ENCODE data around the gene CASKIN2.
A peak's percentile ranks its signal among the peaks of the same experiment; 100 is the strongest.

CASKIN2 gene

GRCh38 chr17:75515496-75516254 is at the start of gene CASKIN2:
CASKIN2 (minus strand) TSS chr17:75515537; CDS start chr17:75513804, 1,733 bp downstream.
- no peaks in the 10 kb centered on the region for H3K9me3 ChIP-seq (ENCODE audit: control insufficient read depth in 1 of 2, low read length in 2 of 2)
- peak within 1 kb of the TSS; percentile 68 to 83 for H3K4me3 ChIP-seq (ENCODE audit: low read depth in 1 of 2, low read length in 2 of 2)
- H3K27ac ChIP-seq (ENCODE audit: low read length) = peak within 1 kb of the TSS; percentile 45
- H3K36me3 ChIP-seq (ENCODE audit: control insufficient read depth in 1 of 2, insufficient read depth in 2 of 2, low read length in 2 of 2) = peaks cover 3 to 9% of the 10 kb centered on the region in 2 donors
- no peaks in the 10 kb centered on the region for H3K27me3 ChIP-seq (ENCODE audit: low read depth, low read length)
- H3K4me1 ChIP-seq (ENCODE audit: control insufficient read depth in 1 of 2, insufficient read depth in 2 of 2, low read length in 2 of 2) = peaks cover 10 to 44% of the 10 kb centered on the region in 2 donors

GRCh38 chr17:75565066-75565465 is 49.7 kb upstream of the CASKIN2 start:
- no peak overlapping the region for H3K4me3 ChIP-seq (ENCODE audit: low read depth in 1 of 2, low read length in 2 of 2)
- H3K9me3 ChIP-seq (ENCODE audit: control insufficient read depth in 1 of 2, low read length in 2 of 2) = no peaks in the 10 kb centered on the region
- no peaks in the 10 kb centered on the region for H3K4me1 ChIP-seq (ENCODE audit: control insufficient read depth in 1 of 2, insufficient read depth in 2 of 2, low read length in 2 of 2)
- no peak overlapping the region for H3K27ac ChIP-seq (ENCODE audit: low read length)
- H3K27me3 ChIP-seq (ENCODE audit: low read depth, low read length) = no peaks in the 10 kb centered on the region
- H3K36me3 ChIP-seq (ENCODE audit: control insufficient read depth in 1 of 2, insufficient read depth in 2 of 2, low read length in 2 of 2) = no peaks in the 10 kb centered on the region

- H3K9me3 ChIP-seq (ENCODE audit: control insufficient read depth in 1 of 2, low read length in 2 of 2) = no peaks in the 10 kb centered on the region
- no peak overlapping the region for H3K4me3 ChIP-seq (ENCODE audit: low read depth in 1 of 2, low read length in 2 of 2)
- no peaks in the 10 kb centered on the region for H3K36me3 ChIP-seq (ENCODE audit: control insufficient read depth in 1 of 2, insufficient read depth in 2 of 2, low read length in 2 of 2)
- no peak overlapping the region for H3K27ac ChIP-seq (ENCODE audit: low read length)
- no peaks in the 10 kb centered on the region for H3K27me3 ChIP-seq (ENCODE audit: low read depth, low read length)
- no peaks in the 10 kb centered on the region for H3K4me1 ChIP-seq (ENCODE audit: control insufficient read depth in 1 of 2, insufficient read depth in 2 of 2, low read length in 2 of 2)
Measured at GRCh38 chr17:75564195-75564594, 48.9 kb upstream of the CASKIN2 start.

- no peaks in the 10 kb centered on the region for H3K36me3 ChIP-seq (ENCODE audit: control insufficient read depth in 1 of 2, insufficient read depth in 2 of 2, low read length in 2 of 2)
- no peaks in the 10 kb centered on the region for H3K4me1 ChIP-seq (ENCODE audit: control insufficient read depth in 1 of 2, insufficient read depth in 2 of 2, low read length in 2 of 2)
- H3K27ac ChIP-seq (ENCODE audit: low read length) = no peak overlapping the region
- H3K9me3 ChIP-seq (ENCODE audit: control insufficient read depth in 1 of 2, low read length in 2 of 2) = no peaks in the 10 kb centered on the region
- no peaks in the 10 kb centered on the region for H3K27me3 ChIP-seq (ENCODE audit: low read depth, low read length)
- no peak overlapping the region for H3K4me3 ChIP-seq (ENCODE audit: low read depth in 1 of 2, low read length in 2 of 2)
Measured at GRCh38 chr17:75563063-75563758, 47.9 kb upstream of the CASKIN2 start.

- Histone ChIP-seq H3K4me3 (ENCODE audit: low read depth in 1 of 2, low read length in 2 of 2) (no peak overlapping the region), H3K27ac (ENCODE audit: low read length) (no peak overlapping the region), H3K36me3 (ENCODE audit: control insufficient read depth in 1 of 2, insufficient read depth in 2 of 2, low read length in 2 of 2) (no peaks in the 10 kb centered on the region), H3K27me3 (ENCODE audit: low read depth, low read length) (no peaks in the 10 kb centered on the region), H3K9me3 (ENCODE audit: control insufficient read depth in 1 of 2, low read length in 2 of 2) (no peaks in the 10 kb centered on the region), H3K4me1 (ENCODE audit: control insufficient read depth in 1 of 2, insufficient read depth in 2 of 2, low read length in 2 of 2) (peaks cover 0 to 4% of the 10 kb centered on the region in 2 donors)
Measured at GRCh38 chr17:75561927-75562603, 46.7 kb upstream of the CASKIN2 start.

GRCh38 chr17:75559958-75560533 is 44.7 kb upstream of the CASKIN2 start:
- no peaks in the 10 kb centered on the region for H3K27me3 ChIP-seq (ENCODE audit: low read depth, low read length)
- H3K4me3 ChIP-seq (ENCODE audit: low read depth in 1 of 2, low read length in 2 of 2) = no peak overlapping the region
- H3K36me3 ChIP-seq (ENCODE audit: control insufficient read depth in 1 of 2, insufficient read depth in 2 of 2, low read length in 2 of 2) = no peaks in the 10 kb centered on the region
- H3K4me1 ChIP-seq (ENCODE audit: control insufficient read depth in 1 of 2, insufficient read depth in 2 of 2, low read length in 2 of 2) = peaks cover 0 to 5% of the 10 kb centered on the region in 2 donors
- no peaks in the 10 kb centered on the region for H3K9me3 ChIP-seq (ENCODE audit: control insufficient read depth in 1 of 2, low read length in 2 of 2)
- no peak overlapping the region for H3K27ac ChIP-seq (ENCODE audit: low read length)

GRCh38 chr17:75558666-75559530 is 43.6 kb upstream of the CASKIN2 start:
- no peaks in the 10 kb centered on the region for H3K9me3 ChIP-seq (ENCODE audit: control insufficient read depth in 1 of 2, low read length in 2 of 2)
- no peak overlapping the region for H3K27ac ChIP-seq (ENCODE audit: low read length)
- no peak overlapping the region for H3K4me3 ChIP-seq (ENCODE audit: low read depth in 1 of 2, low read length in 2 of 2)
- H3K27me3 ChIP-seq (ENCODE audit: low read depth, low read length) = no peaks in the 10 kb centered on the region
- H3K4me1 ChIP-seq (ENCODE audit: control insufficient read depth in 1 of 2, insufficient read depth in 2 of 2, low read length in 2 of 2) = peaks cover 0 to 5% of the 10 kb centered on the region in 2 donors
- no peaks in the 10 kb centered on the region for H3K36me3 ChIP-seq (ENCODE audit: control insufficient read depth in 1 of 2, insufficient read depth in 2 of 2, low read length in 2 of 2)

GRCh38 chr17:75557852-75558665 is 42.7 kb upstream of the CASKIN2 start:
- H3K4me3 ChIP-seq (ENCODE audit: low read depth in 1 of 2, low read length in 2 of 2) = no peak overlapping the region
- H3K27me3 ChIP-seq (ENCODE audit: low read depth, low read length) = no peaks in the 10 kb centered on the region
- no peaks in the 10 kb centered on the region for H3K36me3 ChIP-seq (ENCODE audit: control insufficient read depth in 1 of 2, insufficient read depth in 2 of 2, low read length in 2 of 2)
- peaks cover 0 to 9% of the 10 kb centered on the region in 2 donors for H3K4me1 ChIP-seq (ENCODE audit: control insufficient read depth in 1 of 2, insufficient read depth in 2 of 2, low read length in 2 of 2)
- no peaks in the 10 kb centered on the region for H3K9me3 ChIP-seq (ENCODE audit: control insufficient read depth in 1 of 2, low read length in 2 of 2)
- no peak overlapping the region for H3K27ac ChIP-seq (ENCODE audit: low read length)

GRCh38 chr17:75557075-75557851 is 41.9 kb upstream of the CASKIN2 start:
- Histone ChIP-seq H3K27me3 (ENCODE audit: low read depth, low read length) (no peaks in the 10 kb centered on the region), H3K4me3 (ENCODE audit: low read depth in 1 of 2, low read length in 2 of 2) (no peak overlapping the region), H3K36me3 (ENCODE audit: control insufficient read depth in 1 of 2, insufficient read depth in 2 of 2, low read length in 2 of 2) (no peaks in the 10 kb centered on the region), H3K27ac (ENCODE audit: low read length) (peak overlapping the region; percentile 21), H3K9me3 (ENCODE audit: control insufficient read depth in 1 of 2, low read length in 2 of 2) (no peaks in the 10 kb centered on the region), H3K4me1 (ENCODE audit: control insufficient read depth in 1 of 2, insufficient read depth in 2 of 2, low read length in 2 of 2) (peaks cover 0 to 17% of the 10 kb centered on the region in 2 donors)
